Fibroblast of villous mesenchyme (primary cell): ENCODE results near the gene ABHD17C. TPM values are rescaled to one million over a fixed set of nuclear protein-coding genes. Genes with fewer than 3 reads are reported as not detected.

Source experiments
- DNase-seq: peaks from one replicate; pipeline ENCODE4 v3.0.0-alpha.2; 2010; ENCODE audit warnings: low read depth
- H3K4me3 ChIP-seq: 2 replicates; pipeline ENCODE4 v1.5.1; 2011; ENCODE audit warnings: low read depth, mild to moderate bottlenecking, low read length
- CTCF ChIP-seq: IDR thresholded peaks from 2 replicates; pipeline ENCODE4 v1.5.1; 2012; ENCODE audit warnings: low read depth, mild to moderate bottlenecking, low read length; ENCODE audit not compliant: insufficient read depth
- total RNA-seq: library from RNA; depleted of rRNA; stranded (reverse); fragments of >200 nt; gene quantifications from 2 replicates; pipeline ENCODE4 v1.2.3, GENCODE V29; 2012

Gene ABHD17C
- total RNA-seq, 1 donor = 12.1 TPM

GRCh38 chr15:80689294-80689693 is 5.8 kb upstream of the ABHD17C start:
- no peak for TF ChIP-seq CTCF
- DNase-seq = no peak
- no peak overlapping the region for H3K4me3 ChIP-seq

- H3K4me3 ChIP-seq = no peak overlapping the region
- no peak for TF ChIP-seq CTCF
- DNase-seq = peak; percentile 48
These were observed 5.4 kb upstream of the ABHD17C start for GRCh38 chr15:80689716-80690115.

GRCh38 chr15:80691575-80691974 is 3.5 kb upstream of the ABHD17C start:
- H3K4me3 ChIP-seq = no peak overlapping the region
- no peak for TF ChIP-seq CTCF
- no peak for DNase-seq

GRCh38 chr15:80693682-80694610 is 1.2 kb upstream of the ABHD17C start:
- peak; percentile 46 for DNase-seq
- TF ChIP-seq CTCF = no peak
- peak overlapping the region; percentile 74 for H3K4me3 ChIP-seq

- no peak for DNase-seq
- no peak for TF ChIP-seq CTCF
- peak overlapping the region; percentile 74 for H3K4me3 ChIP-seq
These were observed 455 bp upstream of the ABHD17C start for GRCh38 chr15:80694611-80695098.

- DNase-seq = peak; percentile 30
- peak overlapping the region; percentile 74 for H3K4me3 ChIP-seq
- peak; percentile 32 for TF ChIP-seq CTCF
These were observed 976 bp downstream of the ABHD17C start for GRCh38 chr15:80695911-80696661.
